K562 (cell line): ENCODE results near the gene APOL3.

Source experiments
- BRD9 ChIP-seq: fragments of 450-650 bp; IDR thresholded peaks from 2 replicates; pipeline ENCODE4 v1.6.1; 2018; ENCODE audit warnings: low read depth; ENCODE audit not compliant: partially characterized antibody
- CTCF ChIP-seq, 3 experiments: IDR thresholded peaks in 2 of 3; conservative IDR thresholded peaks in 1 of 3; 2 replicates each; pipeline ENCODE4 v1.5.1; 2011 to 2012; ENCODE audit warnings: low read length in 3 of 3, mild to moderate bottlenecking in 3 of 3, control low read depth in 2 of 3, improper control_type of control experiment in 1 of 3, inconsistent platforms in 1 of 3, low read depth in 1 of 3, mixed read lengths in 1 of 3, moderate library complexity in 1 of 3; ENCODE audit not compliant: insufficient read depth in 2 of 3
- EP300 ChIP-seq: IDR thresholded peaks from 2 replicates; pipeline ENCODE4 v1.6.1; 2012; ENCODE audit warnings: low read length, improper control_type of control experiment
- HCFC1 ChIP-seq: IDR thresholded peaks from 2 replicates; pipeline ENCODE4 v1.6.1; 2012; ENCODE audit warnings: low read depth, low read length, improper control_type of control experiment
- PHF21A ChIP-seq: fragments of 450-650 bp; IDR thresholded peaks from 2 replicates; pipeline ENCODE4 v1.6.1; 2017; ENCODE audit warnings: low read depth, borderline replicate concordance
- POLR2A ChIP-seq: fragments of 450-650 bp; conservative IDR thresholded peaks from 2 replicates; pipeline ENCODE4 v1.6.1; 2016
- POLR2AphosphoS2 ChIP-seq: IDR thresholded peaks from 2 replicates; pipeline ENCODE4 v1.6.1; 2012; ENCODE audit warnings: low read length, improper control_type of control experiment
- POLR2AphosphoS5 ChIP-seq: IDR thresholded peaks from 2 replicates; pipeline ENCODE4 v1.6.1; 2011; ENCODE audit warnings: mild to moderate bottlenecking, low read depth, low read length, moderate library complexity; ENCODE audit not compliant: control insufficient read depth, insufficient read depth
- SRSF9 ChIP-seq: fragments of 200-400 bp; formaldehyde crosslinking; IDR thresholded peaks from 2 replicates; pipeline ENCODE4 v1.6.1; 2017; ENCODE audit warnings: low read depth, low read length, borderline replicate concordance
- ZNF277 ChIP-seq: fragments of 250-450 bp; sonication (Bioruptor Pico); IDR thresholded peaks from 2 replicates; pipeline ENCODE4 v1.8.0; 2022; ENCODE audit warnings: inconsistent platforms, mild to moderate bottlenecking, moderate library complexity, borderline replicate concordance
- TF ChIP-seq, protein P1 (sequence below), 2 experiments: fragments of 450-650 bp; conservative IDR thresholded peaks; 2 replicates each; pipeline ENCODE4 v1.6.1; 2017; ENCODE audit warnings: mild to moderate bottlenecking in 2 of 2, moderate library complexity in 2 of 2

DNA sequence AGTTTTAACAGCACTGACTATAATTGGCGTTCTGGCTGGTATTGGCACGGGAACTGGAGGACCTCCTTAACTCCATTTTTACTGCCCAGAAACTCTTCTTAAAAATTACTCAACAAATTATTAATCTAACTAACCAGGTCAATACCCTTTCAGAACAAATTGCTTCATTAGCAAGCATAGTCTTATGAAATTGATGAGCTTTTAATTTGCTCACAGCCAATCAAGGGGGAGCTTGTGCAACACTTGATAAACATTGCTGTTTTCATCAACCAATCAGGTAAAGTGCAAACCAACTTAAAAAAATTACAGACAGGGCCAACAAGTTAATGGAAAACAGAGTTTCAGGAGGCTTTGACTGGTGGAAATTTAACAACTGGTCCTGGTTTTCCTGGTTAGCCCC, 4.6 kb upstream of the APOL3 start:
- TF ChIP-seq ZNF277 (CRISPR knock-in tag) (no peak), PHF21A (no peak), POLR2AphosphoS5 (no peak), CTCF (IDR thresholded peaks at IDR 0.05 in 2 of 3, conservative IDR thresholded peaks at IDR 0.05 in 1 of 3; ENCODE audit: insufficient read depth in 2 of 3, low read depth in 1 of 3, low read length in 3 of 3) (no peak), EP300 (no peak), BRD9 (no peak), POLR2A (no peak), HCFC1 (no peak), POLR2AphosphoS2 (no peak), SRSF9 (no peak)
- TF ChIP-seq, protein P1, sequence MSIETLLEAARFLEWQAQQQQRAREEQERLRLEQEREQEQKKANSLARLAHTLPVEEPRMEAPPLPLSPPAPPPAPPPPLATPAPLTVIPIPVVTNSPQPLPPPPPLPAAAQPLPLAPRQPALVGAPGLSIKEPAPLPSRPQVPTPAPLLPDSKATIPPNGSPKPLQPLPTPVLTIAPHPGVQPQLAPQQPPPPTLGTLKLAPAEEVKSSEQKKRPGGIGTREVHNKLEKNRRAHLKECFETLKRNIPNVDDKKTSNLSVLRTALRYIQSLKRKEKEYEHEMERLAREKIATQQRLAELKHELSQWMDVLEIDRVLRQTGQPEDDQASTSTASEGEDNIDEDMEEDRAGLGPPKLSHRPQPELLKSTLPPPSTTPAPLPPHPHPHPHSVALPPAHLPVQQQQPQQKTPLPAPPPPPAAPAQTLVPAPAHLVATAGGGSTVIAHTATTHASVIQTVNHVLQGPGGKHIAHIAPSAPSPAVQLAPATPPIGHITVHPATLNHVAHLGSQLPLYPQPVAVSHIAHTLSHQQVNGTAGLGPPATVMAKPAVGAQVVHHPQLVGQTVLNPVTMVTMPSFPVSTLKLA (conservative IDR thresholded peaks at IDR 0.05): no peak
